Duodenal mucosa (tissue), 2 donors: ENCODE data around the gene STAC3.
A peak's percentile ranks its signal among the peaks of the same experiment; 100 is the strongest.

Experiments used
- H3K27ac ChIP-seq: one replicate; pipeline ENCODE4 v1.7.0; 2013; ENCODE audit warnings: low read depth, low read length
- H3K27me3 ChIP-seq, 2 donors: one replicate each; pipeline ENCODE4 v1.7.0; 2013; ENCODE audit warnings: low read length in 2 of 2, control low read depth in 1 of 2; ENCODE audit not compliant: insufficient read depth in 2 of 2, control insufficient read depth in 1 of 2
- H3K36me3 ChIP-seq, 2 donors: one replicate each; pipeline ENCODE4 v1.7.0; 2013; ENCODE audit warnings: low read length in 2 of 2, control low read depth in 1 of 2; ENCODE audit not compliant: insufficient read depth in 2 of 2, control insufficient read depth in 1 of 2
- H3K4me1 ChIP-seq, 2 donors: one replicate each; pipeline ENCODE4 v1.7.0; 2013; ENCODE audit warnings: low read length in 2 of 2, control low read depth in 1 of 2; ENCODE audit not compliant: insufficient read depth in 2 of 2, control insufficient read depth in 1 of 2
- H3K4me3 ChIP-seq, 2 donors: one replicate each; pipeline ENCODE4 v1.7.0; 2013; ENCODE audit warnings: low read length in 2 of 2, low read depth in 1 of 2
- H3K9ac ChIP-seq, 2 donors: one replicate each; pipeline ENCODE4 v1.7.0; 2013; ENCODE audit warnings: low read length in 2 of 2, low read depth in 1 of 2
- H3K9me3 ChIP-seq, 2 donors: one replicate each; pipeline ENCODE4 v1.7.0; 2013; ENCODE audit warnings: low read length in 2 of 2, control low read depth in 1 of 2; ENCODE audit not compliant: control insufficient read depth in 1 of 2

The STAC3 gene

DNA sequence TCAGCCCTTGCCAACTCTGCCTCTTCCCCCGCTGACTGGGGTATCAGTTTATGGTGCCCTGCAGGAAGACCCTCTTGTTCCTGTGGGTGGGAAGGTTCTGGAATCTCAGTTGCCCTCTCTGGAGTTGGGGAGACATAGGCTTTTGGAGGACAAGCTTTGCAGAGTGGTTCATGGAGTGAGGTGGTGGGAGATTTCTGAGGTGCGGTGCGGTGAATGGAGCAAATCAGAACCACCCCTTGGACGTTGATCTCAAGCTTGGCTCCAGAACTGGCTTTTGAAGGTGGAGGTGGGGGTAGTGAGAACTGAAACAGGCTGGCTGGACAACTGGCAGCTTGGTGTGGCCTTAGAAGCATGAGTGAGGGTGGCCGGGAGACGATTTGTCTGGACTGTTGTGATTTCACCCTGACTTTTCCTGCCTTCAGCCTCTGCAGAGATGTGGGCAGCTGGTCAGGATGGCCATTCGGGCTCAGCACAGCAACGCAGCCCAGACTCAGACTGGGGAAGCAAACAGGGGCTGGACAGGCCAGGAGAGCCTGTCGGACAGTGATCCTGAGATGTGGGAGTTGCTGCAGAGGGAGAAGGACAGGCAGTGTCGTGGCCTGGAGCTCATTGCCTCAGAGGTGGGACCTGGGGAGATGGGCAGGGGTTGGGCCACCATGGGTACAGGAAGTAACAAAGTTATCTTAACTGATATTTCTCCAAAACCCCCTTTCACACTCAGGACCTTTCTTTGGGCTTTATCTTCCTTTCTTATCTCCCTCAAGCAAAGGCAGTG is 20.4 kb downstream of the STAC3 start:
- Histone ChIP-seq H3K4me1 (peaks cover 25 to 27% of the 10 kb centered on the region in 2 donors), H3K9me3 (no peaks in the 10 kb centered on the region), H3K36me3 (peaks cover 20 to 32% of the 10 kb centered on the region in 2 donors), H3K27me3 (peaks cover 9 to 24% of the 10 kb centered on the region in 2 donors), H3K4me3 (peak overlapping the region; percentile 84 to 95), H3K9ac (peak overlapping the region; percentile 77 to 81), H3K27ac (no peak overlapping the region)

DNA sequence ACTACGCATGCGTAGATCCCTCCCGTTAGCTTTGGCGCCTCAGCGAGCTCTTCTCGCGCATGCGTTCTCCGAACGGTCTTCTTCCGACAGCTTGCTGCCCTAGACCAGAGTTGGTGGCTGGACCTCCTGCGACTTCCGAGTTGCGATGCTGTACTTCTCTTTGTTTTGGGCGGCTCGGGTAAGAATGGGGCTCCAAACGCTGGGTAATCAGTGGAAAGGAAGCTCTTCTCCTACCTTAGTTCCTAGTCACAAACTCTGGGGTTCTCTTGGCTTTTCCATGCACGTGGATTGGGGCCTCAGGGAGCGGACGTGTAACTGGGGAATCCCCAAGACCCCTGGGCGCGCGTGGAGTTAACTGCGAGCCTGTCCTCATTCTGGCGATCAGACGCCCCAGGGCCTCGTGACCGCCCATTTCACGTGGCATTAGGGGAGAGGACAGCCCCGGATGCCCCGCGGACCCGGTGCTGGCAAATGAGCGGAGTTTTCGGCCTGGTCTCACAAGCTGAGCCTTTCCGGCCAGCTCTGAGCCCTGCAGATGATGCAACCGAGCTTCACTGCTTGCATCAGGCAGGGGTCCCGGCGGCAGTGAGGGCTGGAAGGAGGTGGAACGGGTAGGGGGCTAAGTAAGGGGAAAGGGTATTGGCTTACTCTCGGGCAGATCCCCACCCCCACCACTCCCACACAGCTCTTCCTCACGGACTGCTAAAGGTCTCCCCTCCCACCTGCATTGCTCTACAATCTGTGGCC is 21.2 kb downstream of the STAC3 start, which contains the start of gene SHMT2:
TSS of gene SHMT2 (plus strand) at position 78 of the 747 bp plus-strand sequence. CDS start at position 146, 68 bp downstream.
- Histone ChIP-seq H3K9ac (peak within 1 kb of the TSS; percentile 77 to 81), H3K27ac (peak within 1 kb of the TSS; percentile 43), H3K4me1 (peaks cover 27 to 28% of the 10 kb centered on the region in 2 donors), H3K4me3 (peak within 1 kb of the TSS; percentile 84 to 95), H3K9me3 (no peaks in the 10 kb centered on the region), H3K27me3 (peaks cover 15 to 28% of the 10 kb centered on the region in 2 donors), H3K36me3 (peaks cover 20 to 32% of the 10 kb centered on the region in 2 donors)

DNA sequence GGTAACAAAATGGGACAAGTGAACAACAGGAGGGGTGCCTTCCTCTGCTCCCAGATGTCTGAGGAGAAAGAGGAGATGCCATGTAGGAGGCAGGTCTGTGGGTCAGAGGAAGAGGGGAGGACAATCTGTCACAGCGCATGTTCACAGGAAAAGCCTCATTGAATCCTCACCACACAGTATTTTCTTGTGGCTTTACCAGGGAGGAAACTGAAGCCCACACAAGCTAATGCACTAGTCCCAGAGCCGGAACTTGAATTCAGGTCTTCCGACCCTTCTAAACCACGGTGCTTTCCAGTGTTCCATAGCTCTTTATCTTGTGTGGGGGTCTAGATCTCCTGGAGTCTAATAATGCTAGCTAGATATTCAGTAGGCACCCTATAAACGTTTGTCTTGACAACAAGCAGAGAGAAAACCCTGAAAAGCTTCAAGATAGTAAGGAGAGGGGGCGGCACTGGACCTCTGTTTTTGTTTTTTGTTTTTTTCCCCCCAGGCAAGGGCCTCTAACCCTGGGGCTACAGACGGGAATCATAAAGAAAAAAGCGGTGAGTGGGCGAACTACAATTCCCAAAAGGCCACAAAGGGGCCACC is 21.8 kb downstream of the STAC3 start:
- H3K9me3 ChIP-seq: no peaks in the 10 kb centered on the region
- H3K27me3 ChIP-seq: peaks cover 22 to 35% of the 10 kb centered on the region in 2 donors
- H3K4me3 ChIP-seq: peak overlapping the region; percentile 84 to 95
- peaks cover 27 to 28% of the 10 kb centered on the region in 2 donors for H3K4me1 ChIP-seq
- H3K36me3 ChIP-seq: peaks cover 20 to 27% of the 10 kb centered on the region in 2 donors
- H3K9ac ChIP-seq: peak overlapping the region in 1 of 2 donors; percentile 77
- H3K27ac ChIP-seq: no peak overlapping the region

DNA sequence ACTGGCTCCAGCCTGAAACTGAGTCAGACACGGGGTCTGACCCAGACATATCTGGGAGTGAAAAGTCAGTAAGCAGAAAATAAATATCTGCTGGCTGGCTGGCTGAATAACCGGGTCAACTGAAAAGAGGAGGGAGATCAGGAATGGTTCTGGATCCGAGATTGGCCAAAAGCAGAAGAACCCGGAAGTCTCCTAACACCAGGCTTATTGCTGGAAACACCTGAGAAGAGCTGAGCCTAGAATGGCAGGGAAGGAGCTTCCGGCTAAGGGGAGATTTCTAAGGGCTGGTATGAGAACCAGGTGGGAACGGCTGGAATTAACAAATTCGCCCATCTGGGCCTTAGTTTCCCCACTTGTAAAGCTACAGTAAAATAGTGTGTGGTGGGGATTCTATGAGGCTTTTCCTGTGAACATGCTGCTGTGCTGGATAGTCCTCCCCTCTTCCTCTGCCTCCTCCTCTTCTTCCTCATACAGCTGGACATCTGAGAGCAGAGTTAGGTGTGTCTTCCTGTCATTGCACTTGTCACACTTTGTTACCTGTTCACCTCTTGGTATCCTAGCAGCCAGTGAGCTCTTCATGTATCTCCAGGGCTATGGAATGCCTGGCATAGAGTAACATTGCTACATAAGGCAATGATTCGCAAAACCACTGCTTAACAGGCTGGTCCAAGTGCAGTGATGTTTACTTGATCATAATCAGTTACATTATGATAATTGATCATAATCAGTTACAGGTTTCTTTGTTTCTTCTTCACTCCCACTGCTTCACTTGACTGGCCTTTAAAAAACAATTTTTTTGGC is 23.5 kb downstream of the STAC3 start:
- peaks cover 9 to 11% of the 10 kb centered on the region in 2 donors for H3K36me3 ChIP-seq
- H3K9me3 ChIP-seq: no peaks in the 10 kb centered on the region
- peak overlapping the region in 1 of 2 donors; percentile 25 for H3K4me3 ChIP-seq
- no peak overlapping the region for H3K9ac ChIP-seq
- H3K27me3 ChIP-seq: peaks cover 36 to 49% of the 10 kb centered on the region in 2 donors
- H3K27ac ChIP-seq: no peak overlapping the region
- H3K4me1 ChIP-seq: peaks cover 27 to 32% of the 10 kb centered on the region in 2 donors

DNA sequence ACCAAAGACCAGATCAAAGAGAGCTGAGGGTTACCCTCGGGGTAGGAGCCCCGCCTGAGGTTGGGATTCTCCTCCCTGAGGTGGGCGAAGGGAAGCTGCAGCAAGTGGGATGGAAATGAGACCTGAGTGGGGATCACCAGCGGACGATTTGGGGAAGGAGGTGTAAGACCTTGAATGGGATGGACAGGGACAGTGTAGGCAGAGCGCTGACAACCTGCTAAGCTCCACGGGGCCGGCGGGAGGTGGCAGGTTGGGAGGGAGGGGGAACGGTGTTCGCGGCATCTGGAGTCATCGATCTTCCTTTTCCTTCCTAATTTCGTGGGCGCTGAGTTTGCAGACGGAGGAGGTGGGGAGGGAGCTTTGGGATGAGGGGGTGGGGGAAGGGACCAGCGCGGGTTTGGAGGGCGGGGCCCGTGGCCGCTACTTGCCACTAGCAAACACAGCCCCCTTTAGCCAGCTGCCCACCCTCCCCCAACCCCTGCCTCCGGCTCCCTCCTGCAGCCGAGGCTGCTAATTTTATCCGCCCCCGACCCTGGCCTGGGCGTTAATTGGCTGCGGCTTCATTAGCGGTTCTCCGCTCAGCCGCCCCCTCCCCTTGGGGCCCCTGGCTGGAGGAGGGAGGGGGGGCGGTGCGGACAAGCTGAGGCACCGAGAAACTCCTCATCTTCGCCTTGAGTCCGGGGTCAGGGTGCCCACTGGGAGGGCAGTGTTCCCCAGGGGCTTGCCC is 24.2 kb downstream of the STAC3 start:
- H3K9ac ChIP-seq: no peak overlapping the region
- peaks cover 42 to 57% of the 10 kb centered on the region in 2 donors for H3K27me3 ChIP-seq
- H3K4me1 ChIP-seq: peaks cover 27 to 32% of the 10 kb centered on the region in 2 donors
- peak overlapping the region in 1 of 2 donors; percentile 25 for H3K4me3 ChIP-seq
- no peaks in the 10 kb centered on the region for H3K9me3 ChIP-seq
- H3K36me3 ChIP-seq: peaks cover 3 to 4% of the 10 kb centered on the region in 2 donors
- H3K27ac ChIP-seq: no peak overlapping the region

DNA sequence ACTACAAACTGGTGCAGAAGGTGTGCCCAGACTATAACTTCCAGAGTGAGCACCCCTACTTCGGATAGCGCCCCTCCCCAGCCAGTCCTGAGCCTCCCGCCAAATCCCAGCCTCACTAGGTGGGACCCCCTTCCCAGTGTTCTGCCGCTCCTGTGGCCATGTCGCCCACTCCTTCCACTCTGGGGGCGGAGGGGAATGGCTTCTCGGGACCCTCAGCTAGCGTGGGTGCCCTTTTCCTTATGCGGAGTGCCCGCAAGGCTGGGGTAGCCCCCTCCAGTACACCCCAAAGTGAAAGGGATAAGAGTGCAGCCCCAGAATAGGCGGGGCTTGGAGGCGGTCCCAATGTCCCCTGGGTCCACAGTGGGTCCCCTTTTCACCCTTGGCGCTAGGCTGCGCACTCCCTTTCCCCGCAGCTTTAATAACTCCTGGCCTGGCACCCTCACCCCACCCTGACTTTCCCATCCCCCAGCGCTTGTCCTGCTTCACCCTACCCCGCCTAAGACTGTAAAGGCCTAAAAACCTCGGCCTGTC is 25.2 kb downstream of the STAC3 start:
- Histone ChIP-seq H3K4me3 (no peak overlapping the region), H3K9ac (no peak overlapping the region), H3K36me3 (no peaks in the 10 kb centered on the region), H3K27ac (no peak overlapping the region), H3K27me3 (peaks cover 52 to 66% of the 10 kb centered on the region in 2 donors), H3K9me3 (no peaks in the 10 kb centered on the region), H3K4me1 (peaks cover 23 to 27% of the 10 kb centered on the region in 2 donors)

DNA sequence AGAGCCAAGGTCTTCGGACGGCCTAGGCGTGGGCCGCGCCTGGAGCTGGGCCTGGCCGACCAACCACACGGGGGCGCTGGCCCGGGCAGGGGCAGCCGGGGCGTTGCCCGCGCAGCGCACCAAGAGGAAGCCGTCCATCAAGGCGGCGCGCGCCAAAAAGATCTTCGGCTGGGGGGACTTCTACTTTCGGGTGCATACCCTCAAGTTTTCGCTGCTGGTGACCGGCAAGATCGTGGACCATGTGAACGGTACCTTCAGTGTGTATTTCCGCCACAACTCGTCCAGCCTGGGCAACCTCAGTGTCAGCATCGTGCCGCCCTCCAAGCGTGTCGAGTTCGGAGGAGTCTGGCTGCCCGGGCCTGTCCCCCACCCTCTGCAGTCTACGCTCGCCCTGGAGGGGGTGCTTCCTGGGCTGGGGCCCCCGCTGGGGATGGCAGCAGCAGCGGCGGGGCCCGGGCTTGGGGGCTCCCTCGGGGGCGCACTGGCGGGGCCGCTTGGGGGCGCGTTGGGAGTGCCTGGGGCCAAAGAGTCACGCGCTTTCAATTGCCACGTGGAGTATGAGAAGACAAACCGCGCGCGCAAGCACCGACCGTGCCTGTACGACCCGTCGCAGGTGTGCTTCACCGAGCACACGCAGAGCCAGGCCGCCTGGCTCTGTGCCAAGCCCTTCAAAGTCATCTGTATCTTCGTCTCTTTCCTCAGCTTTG is 25.9 kb downstream of the STAC3 start:
- H3K27me3 ChIP-seq: peaks cover 56 to 70% of the 10 kb centered on the region in 2 donors
- no peaks in the 10 kb centered on the region for H3K36me3 ChIP-seq
- no peaks in the 10 kb centered on the region for H3K9me3 ChIP-seq
- H3K27ac ChIP-seq: no peak overlapping the region
- H3K9ac ChIP-seq: no peak overlapping the region
- H3K4me1 ChIP-seq: peaks cover 17 to 21% of the 10 kb centered on the region in 2 donors
- no peak overlapping the region for H3K4me3 ChIP-seq

DNA sequence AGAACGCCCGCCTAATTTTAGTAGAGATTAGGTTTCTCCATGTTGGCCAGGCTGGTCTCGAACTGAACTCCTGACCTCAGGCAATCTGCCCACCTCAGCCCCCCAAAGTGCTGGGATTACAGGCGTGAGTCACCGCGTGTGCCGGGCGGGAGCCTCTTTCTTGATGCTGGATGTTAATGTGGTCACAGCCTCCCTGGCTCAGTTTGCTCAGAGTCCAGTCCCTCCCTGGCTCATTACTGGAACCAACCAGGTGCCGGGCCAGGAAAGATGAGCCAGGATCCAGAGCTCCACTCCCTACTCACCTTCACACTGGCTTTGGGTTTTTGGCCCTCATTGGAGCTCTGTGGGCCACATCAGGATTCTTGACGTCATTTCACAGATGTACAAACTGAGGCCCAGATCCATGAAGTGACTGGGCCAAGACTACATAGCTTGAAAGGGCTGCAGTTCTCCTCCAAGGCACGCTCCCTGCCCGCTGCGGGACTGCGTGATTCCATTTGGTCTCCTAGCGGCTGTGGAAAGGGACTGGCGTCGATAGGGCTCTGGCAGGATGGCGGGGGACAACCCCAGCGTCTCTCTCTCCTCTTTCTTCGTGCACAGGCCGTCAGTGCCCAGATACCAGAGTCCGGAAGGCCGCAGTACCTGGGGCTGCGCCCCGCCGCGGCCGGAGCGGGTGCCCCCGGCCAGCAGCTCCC is 26.6 kb downstream of the STAC3 start:
- H3K4me3 ChIP-seq: no peak overlapping the region
- H3K36me3 ChIP-seq: no peaks in the 10 kb centered on the region
- peaks cover 61 to 76% of the 10 kb centered on the region in 2 donors for H3K27me3 ChIP-seq
- no peak overlapping the region for H3K27ac ChIP-seq
- no peak overlapping the region for H3K9ac ChIP-seq
- peaks cover 15 to 18% of the 10 kb centered on the region in 2 donors for H3K4me1 ChIP-seq
- no peaks in the 10 kb centered on the region for H3K9me3 ChIP-seq
